Stimulated activated CD4-positive, alpha-beta T cell treated with anti-CD3 and anti-CD28 coated beads, Interleukin-4, amount 100 ng/mL, for 24 hours (primary cell): ENCODE measurements around the gene DARS2.

Source experiments
- DNase-seq: peaks from one replicate; pipeline ENCODE4 v3.0.0-alpha.2; 2020

The DARS2 gene

GRCh38 chr1:173889885-173890284, 65.4 kb downstream of the DARS2 start:
- no peak for DNase-seq

GRCh38 chr1:173893611-173894010, 69.1 kb downstream of the DARS2 start:
- DNase-seq, result no peak

- DNase-seq, result no peak
Measured at GRCh38 chr1:173894189-173894588, 69.7 kb downstream of the DARS2 start.

GRCh38 chr1:173900427-173900826, 76.0 kb downstream of the DARS2 start:
- no peak for DNase-seq

GRCh38 chr1:173900992-173901391, 76.5 kb downstream of the DARS2 start:
- DNase-seq, result no peak

- no peak for DNase-seq
Measured at GRCh38 chr1:173903827-173904531, 79.5 kb downstream of the DARS2 start.
